Measurements from ENCODE around the gene SEC14L5. TPM values are rescaled to one million over a fixed set of nuclear protein-coding genes. Genes with fewer than 3 reads are reported as not detected.

SEC14L5 gene
- total and polyA plus RNA-seq, 2 of the 4 experiments (the other 2 are of a cell fraction): 0.07 TPM; not detected in 1

- Histone ChIP-seq H3K14ac (replicated peaks; ENCODE audit: low read depth, low read length) (no peak overlapping the region), H3K27me3 (ENCODE audit: control insufficient read depth, insufficient read depth, low read length) (peaks cover 18% of the 10 kb centered on the region), H3K4ac (ENCODE audit: low read depth, low read length) (no peak overlapping the region), H2AK5ac (ENCODE audit: low read depth, low read length) (no peak overlapping the region), H3K9me1 (ENCODE audit: insufficient read depth, low read length) (no peaks in the 10 kb centered on the region), H4K91ac (ENCODE audit: insufficient read depth, low read depth, low read length) (no peak overlapping the region), H4K8ac (ENCODE audit: low read depth in 2 of 2, low read length in 2 of 2) (no peak overlapping the region), H3K27ac (ENCODE audit: insufficient read depth, low read length) (no peak overlapping the region), H3K4me3 (ENCODE audit: insufficient read depth, low read depth, low read length) (no peak overlapping the region), H4K20me1 (ENCODE audit: insufficient read depth, low read length) (no peaks in the 10 kb centered on the region), H2AFZ (replicated peaks; ENCODE audit: low read length, poor library complexity) (no peak overlapping the region), H3K56ac (ENCODE audit: extremely low read depth, insufficient read depth, low read length) (no peak overlapping the region), H3K4me2 (ENCODE audit: low read depth, low read length) (no peak overlapping the region), H3K18ac (ENCODE audit: low read depth, low read length) (no peak overlapping the region), H3K9me3 (ENCODE audit: control insufficient read depth, insufficient read depth, low read length) (no peaks in the 10 kb centered on the region), H2BK5ac (ENCODE audit: low read depth, low read length, poor library complexity, severe bottlenecking) (no peak overlapping the region), H2AK9ac (replicated peaks; ENCODE audit: low read depth, low read length, poor library complexity) (no peak overlapping the region), H2BK120ac (ENCODE audit: low read depth, low read length) (no peak overlapping the region), H3K4me1 (ENCODE audit: control insufficient read depth, insufficient read depth, low read length) (no peaks in the 10 kb centered on the region), H3K23ac (ENCODE audit: low read depth, low read length) (no peak overlapping the region), H2BK20ac (ENCODE audit: low read depth, low read length) (no peak overlapping the region), H3K9ac (ENCODE audit: low read depth, low read length) (no peak overlapping the region), H3K79me1 (ENCODE audit: low read depth in 1 of 2, low read length in 2 of 2) (no peaks in the 10 kb centered on the region), H2BK15ac (ENCODE audit: low read depth, low read length) (no peak overlapping the region), H4K5ac (ENCODE audit: low read depth, low read length) (no peak overlapping the region), H3K36me3 (ENCODE audit: control insufficient read depth, insufficient read depth, low read length) (no peaks in the 10 kb centered on the region)
- in situ Hi-C loops (cut with MboI; ENCODE audit: low sequenced_read_pairs) (no loop called here), intact Hi-C loops (cut with micrococcal nuclease) (no loop called here), dilution Hi-C loops (cut with HindIII; ENCODE audit: low sequenced_read_pairs, unreplicated experiment) (no loop called here)
- BruUV-seq (replicated peaks): no TSS peak
- ChIA-PET POLR2A (ENCODE audit: unreplicated experiment) (no interaction called here), CTCF (no interaction called here)
- no peak for ATAC-seq (ENCODE audit: low read depth)
- TF ChIP-seq SMC3 (IDR thresholded peaks at IDR 0.05; ENCODE audit: low read depth, low read length) (no peak), CTCF (conservative IDR thresholded peaks at IDR 0.05; ENCODE audit: low read depth, low read length) (no peak)
- no peak for DNase-seq
- no CpG with 5 or more reads among the region's 4 CpGs for WGBS, 2 experiments (ENCODE audit: extremely low coverage in 2 of 2, insufficient read length in 1 of 2)
Observed at GRCh38 chr16:5005916-5006315, 47.8 kb downstream of the SEC14L5 start.
